Posterior vena cava (tissue), 2 donors: Measurements from ENCODE around the gene UBASH3A. TPM values are rescaled to one million over a fixed set of nuclear protein-coding genes. Genes with fewer than 3 reads are reported as not detected.
"Not testable (repeated sequence)": the region's sequence is repeated elsewhere in the genome, so short reads cannot be mapped to it uniquely, and the experiment has no call there.

Experiments used
- DNase-seq: peaks from one replicate; pipeline ENCODE4 v3.0.0-alpha.2; 2020; ENCODE audit warnings: low spot score
- intact Hi-C, 2 donors: fragments of 100-400 bp; cut with DNase I; formaldehyde crosslinking; loops; one replicate each; pipeline versions ENCODE4 v1.14.1 to v1.14.2; 2022 to 2023
- total RNA-seq, 2 donors: library from RNA; stranded (reverse); fragmentation: NEBNext Ultra II Directional; extraction: Animal tissue kit (Norgen Biotek cat#: 25700); gene quantifications; one replicate each; pipeline ENCODE4 v1.2.1, GENCODE V29; 2021
- donor health status: DM: yes; HTN: yes; CAD: no.
- donor health status: DM: yes; HTN: yes; CAD: no.

Gene UBASH3A
- total RNA-seq, 2 donors from 2014 or later = 0.32 to 0.38 TPM

DNA sequence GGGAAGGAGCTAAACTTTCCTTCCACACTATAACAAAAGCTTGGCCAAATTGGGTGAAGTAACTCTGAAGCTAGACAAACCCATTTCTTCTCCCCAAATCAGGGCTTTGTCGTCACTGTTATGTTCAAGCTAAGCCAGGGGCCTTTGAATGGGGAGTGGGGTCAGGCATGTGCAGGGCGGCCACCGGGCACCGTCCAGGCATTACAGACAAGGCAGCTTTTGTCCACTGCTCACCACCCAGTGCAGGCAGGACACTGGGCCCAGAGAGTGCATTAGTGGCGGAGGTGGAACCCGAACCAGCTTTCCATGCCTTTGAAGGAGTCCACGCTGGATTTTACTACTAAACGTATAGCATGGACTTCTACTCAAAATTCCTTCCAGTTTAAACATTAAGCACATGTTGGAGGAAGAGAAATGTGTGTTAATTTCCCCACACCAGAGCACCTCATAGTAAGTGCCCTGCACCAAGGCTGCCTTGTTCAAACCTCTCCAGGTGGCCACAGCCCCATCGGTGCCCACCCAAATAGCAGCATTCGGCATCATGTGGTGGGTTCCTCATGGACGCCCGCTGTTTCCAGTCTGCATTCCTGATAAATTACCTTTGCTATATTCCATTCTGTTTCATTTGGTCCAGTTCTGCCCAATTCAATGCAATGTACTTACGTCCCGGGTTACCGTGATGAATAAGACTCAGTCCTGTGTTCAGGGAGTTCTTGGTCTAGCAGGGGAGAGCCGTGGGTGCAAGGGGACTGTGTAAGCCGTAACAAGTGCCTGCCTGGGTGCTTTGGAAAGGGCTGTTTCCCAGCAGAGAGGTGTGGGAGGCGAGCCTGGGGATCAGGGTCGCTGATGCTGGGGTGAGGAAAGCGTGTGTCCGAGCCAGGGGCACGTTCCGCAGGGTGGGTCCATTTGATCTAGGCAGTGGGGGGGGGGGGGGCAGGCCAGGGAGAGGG, 1.6 kb downstream of the UBASH3A start:
- no peak for DNase-seq
- intact Hi-C loops = no loop called here

DNA sequence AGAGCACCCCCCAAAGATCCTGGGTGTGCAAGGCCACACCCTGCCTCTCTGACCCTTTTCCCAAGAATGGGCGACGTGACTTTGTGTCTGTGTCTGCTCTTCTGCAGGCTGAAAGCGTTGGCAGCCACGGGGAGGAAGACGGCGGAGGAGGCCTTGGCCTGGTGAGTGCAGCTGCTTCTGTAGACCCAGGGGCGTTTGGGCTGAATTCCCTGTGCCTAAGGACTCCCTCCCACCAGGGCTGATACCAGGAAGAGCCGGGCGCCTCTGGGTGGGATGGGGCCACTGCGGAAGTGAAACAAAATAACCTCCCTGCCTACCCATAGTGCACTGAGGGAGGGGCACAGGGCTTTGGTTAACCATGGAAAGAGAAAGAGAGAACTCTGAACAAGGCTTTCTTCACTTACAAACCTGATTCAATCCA, 2.5 kb downstream of the UBASH3A start:
- intact Hi-C loops = no loop called here
- no peak for DNase-seq

DNA sequence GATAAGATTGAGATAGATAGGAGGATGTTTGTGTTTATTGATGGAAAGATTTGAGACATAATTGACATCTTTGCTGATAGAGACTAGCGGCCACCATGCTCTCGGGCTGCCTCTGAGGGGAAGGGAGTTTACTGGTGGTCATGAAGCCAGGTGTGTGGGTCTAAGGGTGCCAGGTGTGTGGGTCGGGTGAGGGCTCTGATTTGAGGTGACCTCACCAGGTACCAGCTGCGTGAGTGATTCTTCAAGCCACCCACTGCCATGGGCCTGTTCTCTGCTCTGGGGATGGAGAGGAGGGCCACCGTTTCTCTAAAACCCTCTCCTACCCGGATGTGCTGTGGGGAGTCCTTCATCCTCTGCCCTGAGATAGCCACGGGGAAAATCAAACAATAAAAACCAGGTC, 3.2 kb downstream of the UBASH3A start:
- peak; percentile 29 for DNase-seq
- intact Hi-C loops = no loop called here

DNA sequence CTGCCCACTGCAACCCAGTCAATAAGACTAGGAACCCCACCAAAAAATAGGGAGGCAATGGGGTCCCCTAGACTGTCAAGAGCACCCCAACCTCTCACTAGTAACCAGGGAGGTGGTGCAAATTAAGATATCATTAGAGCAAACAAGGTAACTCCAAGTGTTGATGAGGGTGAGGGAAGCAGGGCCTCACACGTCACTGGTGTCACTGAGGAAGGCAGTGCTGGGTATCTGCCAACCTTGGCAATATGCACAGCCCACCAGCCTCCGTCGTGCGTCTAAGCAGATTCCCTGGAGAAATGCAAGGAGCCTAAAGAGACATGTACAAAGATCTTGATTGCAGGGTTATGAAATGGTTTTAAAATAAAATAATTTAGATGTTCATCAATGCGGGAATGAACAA, 3.8 kb downstream of the UBASH3A start:
- intact Hi-C loops = no loop called here
- no peak for DNase-seq

DNA sequence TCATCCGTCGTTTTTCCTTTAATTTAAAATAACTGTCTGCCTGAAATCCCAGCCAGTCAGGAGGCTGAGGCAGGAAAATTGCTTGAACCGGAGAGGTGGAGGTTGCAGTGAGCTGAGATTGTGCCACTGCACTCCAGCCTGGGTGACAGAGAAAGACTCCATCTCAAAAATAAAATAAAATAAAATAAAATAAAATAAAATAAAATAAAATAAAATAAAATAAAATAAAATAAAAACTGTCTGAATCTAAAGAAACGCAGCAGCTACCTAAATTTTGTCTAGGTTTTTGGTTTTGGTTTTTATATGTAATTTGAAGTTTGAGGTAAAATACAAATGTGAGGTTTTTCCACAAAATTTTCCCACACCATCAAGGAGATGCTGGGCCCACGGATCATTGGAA, 5.0 kb downstream of the UBASH3A start:
- DNase-seq, intact Hi-C loops: not testable (repeated sequence)

DNA sequence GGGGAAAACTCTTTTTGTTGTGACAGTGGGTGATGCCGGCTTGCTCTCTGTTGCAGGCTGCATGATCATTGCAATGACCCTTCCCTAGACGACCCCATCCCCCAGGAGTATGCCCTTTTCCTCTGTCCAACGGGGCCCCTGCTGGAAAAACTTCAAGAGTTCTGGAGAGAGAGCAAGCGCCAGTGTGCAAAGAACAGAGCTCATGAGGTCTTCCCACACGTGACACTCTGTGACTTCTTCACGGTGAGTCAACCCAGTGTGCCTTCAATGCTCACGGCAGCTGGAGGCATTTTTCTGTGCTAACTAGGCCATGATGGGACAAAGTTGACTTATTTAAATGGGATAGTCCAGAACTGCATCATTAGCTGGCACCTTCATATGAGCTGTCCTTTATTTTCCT, 5.7 kb downstream of the UBASH3A start:
- intact Hi-C loops = no loop called here
- DNase-seq = no peak

DNA sequence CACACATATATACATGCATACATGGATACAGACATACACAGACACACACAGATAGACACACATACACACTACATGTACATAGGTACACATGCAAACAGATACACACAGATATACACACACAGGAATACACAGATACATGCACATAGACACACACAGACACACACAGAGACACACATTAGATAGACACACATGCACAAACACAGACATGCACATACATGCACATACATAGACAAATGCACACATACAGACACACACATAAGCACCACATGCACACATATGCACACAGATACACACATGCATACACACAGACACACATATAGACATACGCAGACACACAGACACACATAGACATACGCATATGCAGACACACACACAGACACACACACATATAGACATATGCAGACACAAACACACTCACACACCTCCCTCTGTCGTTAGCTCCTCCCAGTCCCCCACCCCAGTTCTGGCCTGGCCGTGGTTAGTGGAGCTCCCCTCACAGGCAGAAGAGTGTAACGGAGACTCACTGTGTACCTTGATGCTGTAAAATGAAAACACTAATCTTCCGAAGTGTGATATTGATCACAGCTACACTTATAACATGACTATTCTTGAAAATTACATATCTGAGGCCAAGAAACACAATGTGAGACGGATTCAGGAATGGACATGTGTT, 7.6 kb downstream of the UBASH3A start:
- intact Hi-C loops = no loop called here
- DNase-seq = no peak

DNA sequence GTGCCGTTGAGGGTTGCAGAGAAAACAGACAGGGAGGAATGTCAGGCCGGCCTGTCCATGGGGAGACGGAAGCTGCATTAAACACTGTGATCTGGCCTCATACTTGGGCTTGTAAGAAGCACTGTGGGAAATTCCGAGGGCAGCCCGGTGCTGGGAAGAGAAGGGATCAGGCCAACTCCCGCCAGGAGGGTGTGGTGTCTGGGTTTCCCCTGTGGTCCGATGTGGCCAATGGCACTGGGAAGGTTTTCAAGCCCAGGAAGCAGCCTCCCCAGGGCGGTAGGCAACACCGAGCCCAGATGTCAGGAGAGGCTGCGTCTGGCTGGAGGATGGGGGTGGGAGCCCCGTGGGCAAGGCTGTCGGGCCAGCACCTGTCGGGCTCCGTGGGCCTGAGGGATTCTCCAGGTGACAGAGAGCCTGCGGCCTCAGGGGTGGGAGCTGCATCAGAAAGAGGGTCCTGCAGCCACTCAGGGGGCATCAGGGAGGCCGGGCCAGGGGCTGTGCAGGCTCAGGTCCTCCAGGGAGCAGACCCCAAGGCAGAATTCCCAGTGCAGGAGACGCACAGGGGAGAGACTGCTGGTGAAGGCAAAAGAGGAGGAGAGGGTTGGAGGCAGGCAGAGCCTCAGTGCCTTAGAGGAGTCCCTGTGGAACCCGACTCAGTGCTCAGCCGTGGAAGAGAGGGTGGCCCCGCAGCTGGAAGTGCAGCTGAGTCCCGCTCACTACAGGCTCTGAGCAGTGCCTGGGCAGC, 8.4 kb downstream of the UBASH3A start:
- intact Hi-C loops = no loop called here
- no peak for DNase-seq

DNA sequence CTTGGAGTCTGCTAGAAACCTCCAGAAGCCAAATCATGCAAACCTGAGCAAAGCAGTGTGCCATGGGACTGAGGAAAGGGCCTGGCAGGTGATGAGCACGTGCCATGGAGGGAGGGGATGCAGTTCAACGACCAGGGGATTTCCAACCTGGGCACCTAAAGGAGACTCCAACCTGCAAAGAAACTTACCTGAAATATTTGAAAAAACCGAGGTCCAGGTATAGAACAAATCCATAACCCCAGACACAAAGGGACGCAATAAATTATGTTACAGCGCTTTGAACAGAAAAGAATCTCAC, 8.9 kb downstream of the UBASH3A start:
- intact Hi-C loops = no loop called here
- no peak for DNase-seq

DNA sequence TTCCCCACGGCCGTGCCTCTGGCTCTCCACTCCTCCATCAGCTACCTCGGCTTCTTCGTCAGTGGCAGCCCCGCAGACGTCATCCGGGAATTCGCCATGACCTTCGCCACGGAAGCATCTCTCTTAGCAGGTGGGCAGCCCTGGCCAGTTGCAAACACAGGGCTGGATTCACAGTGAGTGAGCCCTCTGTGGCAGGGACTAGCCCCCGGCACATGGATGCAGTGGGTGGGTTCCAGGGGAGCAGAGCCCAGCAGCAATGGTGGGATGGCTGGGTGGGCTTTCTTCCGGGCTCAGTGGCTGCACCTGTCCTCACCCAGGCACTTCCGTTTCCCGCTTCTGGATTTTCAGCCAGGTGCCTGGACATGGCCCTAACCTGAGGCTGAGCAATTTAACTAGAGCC, 9.4 kb downstream of the UBASH3A start:
- no peak for DNase-seq
- intact Hi-C loops = no loop called here

DNA sequence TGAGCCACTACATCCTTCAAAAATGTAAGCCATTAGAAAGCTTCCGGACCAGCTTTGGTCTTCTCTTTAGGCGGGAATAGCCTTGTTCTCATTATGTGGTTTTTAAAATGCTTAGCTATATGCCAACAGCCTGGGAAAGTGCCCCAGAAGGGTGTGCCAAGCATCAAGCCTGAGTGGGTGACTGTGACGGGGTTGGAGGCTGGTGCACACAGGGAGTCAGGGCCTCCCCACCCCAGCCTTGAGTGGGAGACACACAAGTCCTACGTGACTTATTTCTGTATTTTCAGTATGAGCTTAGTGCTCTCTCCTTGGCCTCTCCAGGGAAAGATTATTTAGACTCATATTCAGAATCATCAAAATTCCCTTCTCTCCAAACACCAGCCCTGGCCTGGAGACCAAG, 9.8 kb downstream of the UBASH3A start:
- intact Hi-C loops = no loop called here
- no peak for DNase-seq

DNA sequence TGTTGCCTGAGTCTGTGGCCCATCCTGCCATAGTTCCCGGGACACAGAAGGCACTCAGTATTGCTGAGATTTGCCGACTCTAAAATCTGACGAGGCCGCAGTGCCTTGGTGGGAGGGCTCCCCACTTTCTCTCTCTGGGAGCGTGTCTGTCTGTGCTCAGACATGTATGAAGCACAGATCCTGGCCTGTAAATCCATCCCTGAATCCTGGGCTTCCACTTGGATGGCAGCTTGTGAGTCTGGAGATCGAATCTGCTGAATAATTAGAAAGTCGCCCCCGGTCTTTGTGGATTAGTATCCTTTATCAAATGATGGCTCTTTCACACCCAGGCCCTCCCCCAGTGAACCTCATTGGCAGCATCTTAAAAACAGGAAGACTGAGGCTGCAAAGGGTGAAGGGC, 10.4 kb downstream of the UBASH3A start:
- DNase-seq = no peak
- intact Hi-C loops = no loop called here

DNA sequence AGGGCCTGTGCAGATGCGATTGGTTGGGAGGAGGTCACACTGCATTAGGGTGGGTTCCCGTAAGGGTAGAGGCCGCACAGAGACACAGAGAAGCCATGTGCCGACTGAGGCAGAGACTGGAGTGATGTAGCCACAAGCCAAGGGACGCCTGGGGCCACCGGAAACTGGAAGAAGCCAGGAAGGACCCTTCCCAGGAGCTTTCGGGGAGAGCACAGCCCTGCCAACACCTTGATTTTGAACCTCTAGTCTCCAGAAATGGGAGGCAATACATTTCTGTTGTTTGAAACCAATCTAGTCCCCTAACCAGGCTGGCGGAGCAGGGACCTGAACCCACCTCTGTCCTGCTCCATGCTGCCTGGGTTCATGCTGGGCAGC, 10.8 kb downstream of the UBASH3A start:
- intact Hi-C loops = no loop called here
- DNase-seq = no peak

DNA sequence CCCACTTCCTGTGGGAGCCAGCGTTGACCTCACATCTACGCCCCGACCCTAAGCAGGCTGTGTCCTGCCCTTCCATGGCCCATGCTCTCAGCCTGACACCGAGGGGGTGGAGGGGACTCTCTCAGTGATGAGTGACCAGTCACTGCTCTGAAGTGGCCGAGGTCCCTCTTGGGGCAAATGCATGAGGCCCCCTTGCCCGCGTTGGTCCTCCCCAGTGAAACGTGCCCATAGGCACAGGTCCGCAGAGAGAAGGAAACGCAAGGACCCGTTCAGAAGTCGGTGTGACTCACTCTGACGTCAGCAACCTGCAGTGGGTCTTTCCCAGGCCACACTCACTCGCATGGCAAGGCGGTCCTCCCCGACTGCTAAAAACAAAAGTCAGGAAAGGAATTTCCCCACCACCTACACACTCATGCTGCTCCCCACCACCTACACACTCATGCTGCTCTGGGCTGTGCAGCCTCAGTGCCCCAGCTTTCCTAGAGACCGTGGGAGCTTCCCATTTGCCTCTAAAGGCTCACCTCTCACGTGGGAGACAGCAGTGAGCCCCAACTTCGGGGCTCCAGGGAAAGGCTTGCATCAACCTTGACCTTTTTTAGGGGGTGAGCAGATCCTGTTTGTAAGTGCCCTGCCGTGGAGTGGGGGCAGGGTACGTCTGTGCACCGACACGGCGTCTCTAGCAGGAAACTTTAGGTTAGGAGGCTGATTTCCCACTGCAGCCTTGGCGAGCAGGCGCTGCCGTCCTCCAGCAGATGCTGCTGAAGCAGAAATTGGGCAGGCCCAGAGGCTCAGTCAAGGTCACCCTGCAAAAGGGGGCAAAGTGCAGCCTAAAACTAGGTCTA, 11.4 kb downstream of the UBASH3A start:
- no peak for DNase-seq
- intact Hi-C loops = no loop called here

DNA sequence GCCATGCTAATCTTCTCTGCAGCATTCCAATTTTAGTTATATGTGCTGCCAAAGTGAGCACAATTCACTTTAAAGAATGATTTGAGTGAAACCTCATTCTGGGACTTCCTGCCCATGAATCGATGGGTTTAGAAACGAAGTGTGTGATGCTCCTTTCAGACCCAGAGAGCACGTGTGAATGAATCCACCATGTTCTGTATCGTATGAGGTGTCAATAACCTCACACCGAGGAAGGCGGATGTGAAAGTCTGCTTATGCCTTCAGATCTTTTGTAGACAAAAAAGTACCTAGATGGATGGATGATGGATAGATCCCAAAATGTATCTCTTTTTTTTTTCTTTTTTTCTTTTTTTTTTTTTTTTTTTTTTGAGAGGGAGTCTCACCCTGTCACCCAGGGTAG, 13.8 kb downstream of the UBASH3A start:
- no peak for DNase-seq
- intact Hi-C loops = no loop called here

DNA sequence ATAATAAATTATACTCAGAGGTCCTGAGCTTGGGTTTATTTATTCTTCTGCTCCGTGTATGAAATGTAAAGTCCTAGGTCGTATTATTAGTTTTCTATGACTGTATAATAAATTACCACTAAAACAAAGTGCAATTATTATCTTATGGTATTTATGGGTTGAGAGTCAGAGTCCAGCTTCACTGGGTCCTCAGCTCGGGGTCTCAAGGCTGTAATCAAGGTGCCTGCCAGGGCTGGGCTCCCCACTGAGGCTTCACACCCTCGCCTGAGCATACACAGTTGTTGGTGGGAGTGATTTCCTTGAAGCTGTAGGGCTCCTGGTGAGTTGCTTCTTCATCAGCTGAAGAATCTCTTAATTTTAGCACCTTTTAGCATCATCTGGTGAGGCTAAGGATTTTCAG, 15.2 kb downstream of the UBASH3A start:
- intact Hi-C loops = loop anchor here in 1 of 2 donors (1.0 kb wide), 1 partner anchor 31 kb away; no protein-coding TSS in a partner anchor
- DNase-seq = no peak

DNA sequence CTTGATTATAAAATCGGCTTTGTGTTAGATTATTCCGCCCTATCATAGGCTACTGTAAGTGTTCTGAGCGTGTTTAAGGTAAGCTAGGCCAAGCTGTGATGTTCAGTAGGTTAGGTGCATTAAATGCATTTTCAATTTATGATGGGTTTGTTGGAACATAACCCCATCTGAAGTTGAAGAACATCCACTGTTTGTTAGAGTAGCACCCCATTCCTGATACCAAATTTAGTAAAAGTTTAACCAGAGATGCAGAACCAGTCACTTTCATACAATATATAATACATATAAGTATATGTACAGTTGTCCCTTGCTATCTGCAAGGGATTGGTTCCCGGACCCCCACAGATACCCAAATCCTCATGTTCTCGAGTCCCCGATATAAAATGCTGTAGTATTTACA, 16.1 kb downstream of the UBASH3A start:
- intact Hi-C loops = no loop called here
- no peak for DNase-seq

DNA sequence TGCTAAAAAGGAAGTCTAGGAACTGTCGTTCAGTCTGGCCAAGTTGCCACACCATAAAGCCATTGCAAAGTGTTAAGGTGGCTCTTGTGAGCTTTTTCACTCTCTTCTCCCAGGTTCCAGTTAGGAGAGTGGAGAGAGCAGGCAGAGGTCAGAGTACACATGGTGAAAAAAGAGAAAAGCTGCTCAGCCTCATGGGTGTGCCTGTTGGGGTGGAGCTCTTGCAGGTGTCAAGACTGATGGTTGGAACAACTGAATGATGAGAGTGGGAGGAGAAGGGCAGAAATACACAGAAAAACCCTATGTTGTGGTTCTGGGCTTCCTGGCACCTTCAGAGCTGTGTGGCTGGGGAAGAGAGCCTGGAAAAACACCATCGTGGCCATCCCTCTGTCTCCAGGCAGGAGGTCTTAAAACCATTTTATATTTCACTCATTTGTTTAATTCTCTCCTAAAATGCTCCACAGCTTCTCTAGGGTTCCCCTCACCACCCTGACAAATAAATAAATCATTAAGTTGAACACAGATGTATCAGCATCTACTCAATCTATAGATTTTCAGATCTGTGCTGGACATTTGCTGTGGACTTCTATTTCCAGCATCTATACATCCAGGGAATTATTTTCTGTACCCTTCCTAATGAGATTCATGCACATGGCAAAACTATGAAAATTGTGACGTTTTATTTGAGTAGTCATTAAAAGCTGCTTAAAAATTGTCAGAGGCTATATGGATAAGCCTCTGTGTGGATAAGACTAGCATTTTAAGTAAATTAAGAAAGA, 17.5 kb downstream of the UBASH3A start:
- DNase-seq = no peak
- intact Hi-C loops = no loop called here

DNA sequence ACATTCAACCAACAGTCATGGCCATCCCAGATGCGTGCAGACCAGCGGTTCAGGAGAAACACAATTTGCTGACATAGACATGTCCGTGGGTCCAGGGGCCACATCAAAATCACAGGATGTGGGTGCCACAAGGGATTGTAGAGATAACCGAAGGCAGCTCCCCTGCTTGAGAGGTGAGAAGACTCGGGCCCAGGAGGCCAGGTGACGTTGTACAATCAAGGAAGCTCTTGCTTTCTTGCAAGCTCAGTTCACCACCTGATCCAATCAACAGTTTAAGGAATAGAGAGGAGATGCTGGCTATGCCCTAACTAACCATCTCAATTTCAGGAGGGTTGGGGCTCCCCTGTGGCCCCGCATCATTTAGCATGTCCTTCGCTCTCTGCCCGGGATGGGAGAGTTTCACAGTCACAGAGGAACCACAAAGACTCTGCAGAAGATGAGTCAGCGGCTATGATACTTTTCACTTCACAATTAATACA, 19.5 kb downstream of the UBASH3A start:
- DNase-seq = no peak
- intact Hi-C loops = no loop called here
